SIG-M5 (cell line): Measurements from ENCODE around the gene NDUFAF7.
"Not testable (repeated sequence)": the region's sequence is repeated elsewhere in the genome, so short reads cannot be mapped to it uniquely, and the experiment has no call there.

ENCODE experiments used
- DNase-seq: peaks from one replicate; lab custom pipeline; 2025; lab: John Stamatoyannopoulos, UW

NDUFAF7 gene

GRCh38 chr2:37282746-37283145, 51.3 kb downstream of the NDUFAF7 start:
- DNase-seq = no peak

- no peak for DNase-seq
Observed at GRCh38 chr2:37283207-37283606, 51.7 kb downstream of the NDUFAF7 start.

GRCh38 chr2:37284381-37284780, 52.9 kb downstream of the NDUFAF7 start:
- no peak for DNase-seq

GRCh38 chr2:37287966-37288365, 56.5 kb downstream of the NDUFAF7 start:
- no peak for DNase-seq

- no peak for DNase-seq
Observed at GRCh38 chr2:37291680-37292079, 60.2 kb downstream of the NDUFAF7 start.

- not testable (repeated sequence) for DNase-seq
Observed at GRCh38 chr2:37294858-37295257, 63.4 kb downstream of the NDUFAF7 start.

GRCh38 chr2:37295469-37296073, 64.1 kb downstream of the NDUFAF7 start:
- no peak for DNase-seq

- DNase-seq = no peak
Observed at GRCh38 chr2:37297632-37298031, 66.2 kb downstream of the NDUFAF7 start.
